Stimulated activated CD4-positive, alpha-beta T cell treated with anti-CD3 and anti-CD28 coated beads, Interleukin-1b, Interleukin-23, amount 100 ng/mL, for 24 hours (primary cell): Measurements from ENCODE around the gene SETX.

Experiments used
- DNase-seq, 4 experiments: peaks; one replicate each; pipeline ENCODE4 v3.0.0-alpha.2; 2020; ENCODE audit warnings: low read depth in 4 of 4, low spot score in 1 of 4

The SETX gene

DNA sequence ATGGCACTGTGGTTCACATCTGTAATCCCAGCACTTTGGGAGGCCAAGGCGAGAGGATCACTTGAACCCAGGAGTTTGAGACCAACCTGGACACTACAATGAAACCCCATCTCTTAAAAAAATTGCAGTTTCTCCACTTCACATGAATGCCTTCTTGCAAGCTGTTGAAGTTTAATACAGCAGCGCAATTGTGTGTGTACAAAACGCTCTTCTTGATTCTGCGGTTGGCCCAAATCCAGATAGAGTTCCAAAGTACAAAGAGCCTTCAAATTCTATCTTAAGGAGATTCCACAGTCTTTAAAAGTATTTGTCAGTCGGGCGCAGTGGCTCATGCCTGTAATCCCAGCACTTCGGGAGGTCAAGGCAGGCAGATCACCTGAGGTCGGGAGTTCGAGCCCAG is 9.3 kb upstream of the SETX start:
- no peak for DNase-seq

DNA sequence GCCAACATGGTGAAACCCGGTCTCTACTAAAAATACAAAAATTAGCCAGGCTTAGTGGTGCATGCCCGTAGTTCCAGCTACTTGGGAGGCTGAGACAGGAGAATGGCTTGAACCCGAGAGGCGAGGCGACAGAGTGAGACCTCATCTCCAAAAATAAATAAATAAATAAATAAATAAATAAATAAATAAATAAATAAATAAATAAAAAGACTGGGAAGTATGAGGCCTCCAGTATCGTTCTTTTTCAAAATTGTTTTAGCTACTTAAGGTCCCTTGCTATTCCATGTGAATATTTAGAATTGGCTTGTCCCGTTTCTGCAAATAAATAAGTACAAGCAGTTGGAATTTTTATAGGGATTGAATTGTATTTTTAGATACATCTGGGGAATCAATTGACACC is 3.0 kb upstream of the SETX start:
- no peak for DNase-seq

DNA sequence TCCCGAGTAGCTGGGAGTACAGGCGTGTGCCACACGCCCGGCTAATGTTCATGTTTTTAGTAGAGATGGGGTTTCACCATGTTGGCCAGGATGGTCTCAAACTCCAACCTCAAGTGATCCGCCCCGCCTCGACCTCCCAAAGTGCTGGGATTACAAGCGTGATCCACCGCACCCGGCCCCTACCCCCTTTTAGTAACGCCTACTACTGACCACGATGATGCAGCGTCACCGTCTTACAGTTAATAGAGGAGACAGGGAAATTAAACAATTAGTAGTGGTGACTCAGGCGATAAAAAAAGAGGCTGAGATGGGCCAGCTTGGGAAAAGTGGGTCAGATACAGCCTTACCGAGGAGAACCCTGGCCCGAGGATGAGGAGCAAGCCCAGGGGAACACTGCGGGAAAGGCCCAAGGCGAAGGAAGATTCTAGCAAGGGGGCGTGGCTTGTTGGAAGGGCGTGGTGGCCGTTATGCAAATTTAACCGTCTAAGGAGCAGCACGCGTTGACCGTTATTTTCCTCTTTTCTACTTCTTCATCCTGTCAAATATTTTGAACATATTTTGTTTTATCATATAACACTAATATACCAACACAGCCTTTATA is 1.6 kb upstream of the SETX start:
- no peak for DNase-seq

DNA sequence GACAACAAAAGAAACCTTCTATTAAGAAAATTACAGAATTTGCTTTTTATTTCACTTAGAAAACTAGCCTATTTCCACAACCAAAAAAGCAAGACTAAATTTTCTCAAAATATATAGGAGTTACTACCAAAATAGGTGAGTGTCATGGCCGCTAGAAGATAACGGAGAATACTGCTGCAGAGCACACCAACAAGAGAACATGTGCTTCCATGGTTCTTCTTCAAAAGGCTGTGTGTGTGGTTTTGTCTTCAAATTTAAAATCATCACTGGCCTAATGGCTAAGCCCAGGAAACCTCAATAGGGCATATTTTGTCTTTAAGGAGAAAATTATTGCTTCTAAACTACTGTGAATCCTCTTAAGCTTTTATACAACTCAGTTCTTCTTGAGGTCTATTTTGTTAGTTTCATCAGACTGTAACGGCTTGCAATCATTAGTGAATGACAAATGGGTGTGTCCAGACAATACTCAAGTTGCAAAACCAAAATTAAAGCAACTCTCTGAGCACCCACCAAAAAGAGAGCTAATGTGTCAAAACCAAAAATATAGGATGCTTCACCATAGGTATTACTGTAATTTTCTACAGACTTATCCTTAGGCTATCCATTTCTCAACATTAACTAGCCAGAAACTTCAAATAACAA is 3.3 kb downstream of the SETX start:
- DNase-seq = no peak

DNA sequence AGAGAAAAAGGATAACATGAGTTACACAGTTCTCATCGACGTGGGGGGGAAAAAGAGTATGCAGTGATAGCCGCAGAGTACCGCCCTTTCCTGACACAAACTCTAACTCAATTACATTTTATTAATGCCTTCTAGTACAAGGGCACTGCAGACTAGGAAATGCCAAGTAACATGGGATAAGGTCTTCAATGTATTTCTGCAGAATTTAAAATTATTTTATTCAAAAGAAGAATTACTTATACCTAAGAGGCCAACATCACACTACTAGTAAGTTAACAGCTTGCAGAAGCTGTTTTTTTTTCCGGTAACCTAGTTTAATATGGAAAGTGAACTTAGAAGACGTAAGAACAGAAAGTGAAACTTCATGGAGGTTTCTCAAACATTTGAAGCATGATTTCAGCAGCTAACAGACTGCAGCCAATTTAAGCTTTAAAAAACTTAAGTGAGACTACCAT is 3.9 kb downstream of the SETX start:
- no peak for DNase-seq

DNA sequence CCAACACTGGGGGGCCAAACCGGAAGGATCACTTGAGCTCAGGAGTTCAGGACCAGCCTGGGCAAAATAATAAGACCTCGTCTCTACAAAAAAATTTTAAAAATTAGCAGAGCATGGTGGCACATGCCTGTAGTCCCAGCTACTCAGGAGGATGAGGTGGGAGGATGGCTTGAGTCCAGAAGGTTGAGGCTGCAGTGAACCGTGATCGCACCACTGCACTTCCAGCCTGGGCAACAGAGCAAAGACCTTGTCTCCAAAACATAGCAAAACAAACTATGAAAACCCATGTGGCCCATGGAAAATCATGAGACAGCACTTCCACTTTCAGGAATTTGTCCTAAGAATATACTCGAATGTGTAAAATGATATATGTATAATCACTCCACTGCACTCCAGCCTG is 6.1 kb downstream of the SETX start:
- DNase-seq = no peak

DNA sequence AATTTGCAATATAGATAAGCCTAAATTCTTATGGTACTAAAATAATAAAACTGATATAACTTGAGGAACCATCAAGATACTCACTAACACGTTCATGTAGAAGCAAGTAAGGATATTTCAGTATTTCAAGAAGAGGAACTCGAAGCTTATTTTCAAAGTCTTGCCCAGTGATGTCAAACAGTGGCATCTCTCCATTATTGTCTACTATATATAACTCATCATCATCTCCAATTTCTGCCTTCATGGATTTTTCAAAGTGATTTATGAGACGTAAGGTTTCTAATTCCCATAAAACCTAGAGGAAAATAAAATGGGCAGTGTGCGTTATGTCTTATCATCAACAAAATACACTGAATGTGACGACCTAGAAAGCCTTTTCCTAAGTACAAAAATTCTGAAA is 8.6 kb downstream of the SETX start:
- no peak for DNase-seq

DNA sequence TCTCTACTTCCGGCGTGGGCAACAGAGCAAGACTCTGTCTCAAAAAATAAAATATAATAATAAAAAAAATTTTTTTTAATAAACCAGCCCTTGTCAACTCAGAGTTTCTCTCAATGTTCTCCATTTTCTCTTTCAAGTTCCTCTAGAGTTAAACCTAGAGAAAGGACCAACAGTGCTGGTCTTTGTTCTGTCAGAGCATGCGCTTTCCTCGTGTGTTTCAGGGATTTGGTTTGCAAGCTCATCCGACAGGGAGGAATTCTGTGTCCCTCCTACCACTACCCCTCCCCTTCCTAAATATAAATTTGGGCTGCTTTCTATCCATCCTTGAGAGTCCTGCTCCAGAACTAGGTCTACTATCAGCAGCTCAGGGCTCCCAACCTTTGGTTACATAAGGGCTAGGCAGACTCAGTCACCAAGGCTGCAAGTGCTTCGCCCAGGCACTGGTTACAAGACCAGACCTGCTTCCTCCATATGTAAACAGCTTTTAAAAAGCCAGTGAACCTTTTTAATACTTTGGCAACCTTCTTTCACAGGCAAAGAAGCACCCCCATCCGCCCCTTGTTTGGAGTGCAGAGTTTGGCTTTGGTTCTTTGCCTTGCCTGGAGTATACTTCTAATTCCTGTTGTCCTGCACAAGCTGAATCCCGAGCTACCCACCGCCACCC is 13.5 kb downstream of the SETX start:
- DNase-seq = no peak

DNA sequence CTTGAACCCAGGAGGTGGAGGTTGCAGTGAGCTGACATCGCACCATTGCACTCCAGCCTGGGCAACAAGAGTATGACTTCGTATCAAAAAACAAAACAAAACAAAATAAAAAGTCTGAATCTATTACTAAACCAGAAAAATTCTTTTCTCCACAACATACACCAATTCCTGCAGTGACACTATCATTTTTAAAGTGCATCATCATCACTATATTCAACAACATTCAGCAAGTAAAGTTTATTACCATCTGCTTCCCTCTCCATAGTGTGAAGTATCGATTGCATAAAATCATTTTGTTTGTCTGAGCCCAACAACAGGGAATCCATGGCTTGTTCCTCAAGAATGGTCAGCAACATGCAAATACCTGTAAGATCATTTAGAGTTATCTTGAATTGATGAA is 20.4 kb downstream of the SETX start:
- no peak for DNase-seq

DNA sequence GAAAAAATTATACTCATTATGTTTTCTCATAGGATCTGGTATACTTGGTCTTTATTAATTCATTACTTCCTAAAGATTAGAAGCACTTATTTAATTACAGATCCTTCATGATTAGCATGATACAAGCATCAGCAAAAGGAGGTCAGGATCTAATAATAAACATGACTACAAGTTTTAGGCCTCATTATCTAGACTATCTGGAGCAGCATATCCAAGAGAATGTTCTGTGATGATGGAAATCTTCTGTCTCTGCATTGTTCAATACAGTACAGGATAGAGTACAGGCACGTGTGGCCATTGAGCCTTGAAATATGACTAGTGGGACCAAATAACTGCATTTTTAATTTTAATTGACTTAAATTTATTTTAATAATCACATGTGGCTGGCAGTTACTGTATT is 21.2 kb downstream of the SETX start:
- no peak for DNase-seq

DNA sequence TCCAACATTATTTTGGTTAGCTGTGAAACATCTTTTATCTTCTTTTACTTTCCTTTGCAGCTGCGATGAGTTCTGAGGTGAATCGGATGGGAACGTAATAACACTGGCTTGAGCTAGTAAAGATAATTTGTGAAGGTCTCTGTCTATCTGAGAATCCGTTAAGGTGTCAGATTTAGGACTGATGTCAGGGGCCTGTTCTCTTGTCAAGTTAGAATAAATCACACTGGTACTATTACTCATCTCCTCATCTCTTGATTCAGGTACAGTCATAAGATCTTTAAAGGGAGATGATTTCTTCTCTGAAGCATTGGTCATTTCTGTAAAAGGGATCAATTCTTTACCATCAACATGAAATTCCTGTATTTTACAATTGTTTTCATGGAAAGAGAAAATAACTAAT is 26.2 kb downstream of the SETX start:
- no peak for DNase-seq

DNA sequence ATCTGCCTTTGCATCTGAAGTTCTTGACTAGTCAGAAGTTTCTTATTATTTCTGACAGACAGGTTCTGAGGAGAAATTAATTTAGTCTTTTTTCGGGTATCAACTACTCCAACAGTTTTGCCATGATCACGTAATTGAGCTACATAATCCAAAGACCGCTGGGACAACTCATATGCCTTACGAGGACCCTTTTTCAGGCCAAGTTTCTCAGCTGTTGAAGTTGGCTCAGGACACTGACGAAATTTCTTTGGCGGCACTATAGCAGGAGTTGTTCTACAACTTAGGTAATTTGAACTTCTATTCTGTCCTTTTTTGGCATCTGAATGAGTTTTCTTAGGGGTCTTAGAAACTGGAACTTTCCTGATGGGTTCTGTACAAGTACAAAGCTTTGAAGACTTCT is 27.2 kb downstream of the SETX start:
- DNase-seq = no peak

DNA sequence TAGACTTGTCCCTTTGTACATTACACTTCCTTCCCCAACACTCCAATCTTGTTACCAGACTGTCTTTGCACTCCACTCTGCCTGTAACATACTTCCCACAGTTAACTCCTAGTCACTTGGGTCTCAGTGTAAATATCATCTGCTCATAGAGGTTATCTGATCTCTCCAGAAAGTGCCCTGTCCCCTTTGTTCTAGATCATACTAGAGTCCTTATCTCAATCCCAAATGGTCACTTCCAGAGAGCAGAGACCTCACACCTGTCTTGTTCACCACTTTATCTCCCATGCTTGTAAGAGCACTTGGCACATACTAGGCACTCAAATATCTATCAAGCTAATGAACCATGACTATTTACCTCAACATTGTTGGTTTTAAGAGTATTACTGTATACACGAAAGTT is 30.4 kb downstream of the SETX start:
- no peak for DNase-seq

DNA sequence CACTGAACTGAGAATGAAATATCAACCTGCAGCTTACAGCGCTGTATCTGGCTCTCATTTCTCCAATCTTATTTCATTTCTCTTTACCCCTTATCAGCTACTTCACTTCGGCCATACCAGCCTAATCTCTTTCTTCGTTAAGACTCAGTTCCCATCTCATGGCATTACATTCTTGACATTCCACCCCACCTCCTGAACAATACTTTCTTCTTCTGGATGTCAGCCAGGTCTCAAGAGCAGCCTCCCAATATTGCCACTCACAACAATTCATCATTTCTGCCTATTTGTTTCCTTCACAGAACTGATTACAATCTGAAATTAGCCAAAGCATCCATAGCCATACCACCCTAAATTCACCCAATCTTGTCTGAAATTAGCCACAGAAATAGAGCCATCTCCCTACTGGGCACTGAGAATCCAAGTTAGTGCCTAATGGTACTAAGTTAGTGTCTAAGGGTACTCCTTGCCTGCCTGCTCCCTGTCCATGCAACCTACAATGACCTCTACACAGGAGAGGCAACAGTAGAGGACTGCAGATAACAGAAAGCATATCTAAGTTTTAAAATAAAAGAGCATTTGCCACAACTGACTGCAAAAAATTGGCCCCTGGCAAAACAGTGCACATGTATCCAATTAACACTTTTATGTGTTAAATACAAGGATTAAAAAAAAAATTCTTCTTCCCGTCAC is 35.2 kb downstream of the SETX start:
- DNase-seq = no peak

DNA sequence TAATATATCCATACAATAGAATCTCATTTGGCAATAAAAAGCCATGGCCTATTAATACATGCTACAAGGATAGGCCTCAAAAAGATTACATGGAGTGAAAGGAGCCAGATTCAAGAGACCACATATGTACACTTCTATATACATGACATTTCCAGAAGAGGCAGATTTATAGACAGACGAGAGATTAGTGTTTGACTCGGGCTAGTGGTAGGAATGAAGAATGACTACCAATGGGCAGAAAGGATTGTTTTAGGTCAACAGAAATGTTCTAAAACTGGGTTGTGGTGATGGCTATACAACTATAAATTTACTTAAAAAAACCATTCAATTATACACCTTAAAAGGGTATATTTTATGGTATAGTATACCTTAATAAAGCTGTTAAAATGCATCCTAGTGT is 41.9 kb downstream of the SETX start:
- no peak for DNase-seq

DNA sequence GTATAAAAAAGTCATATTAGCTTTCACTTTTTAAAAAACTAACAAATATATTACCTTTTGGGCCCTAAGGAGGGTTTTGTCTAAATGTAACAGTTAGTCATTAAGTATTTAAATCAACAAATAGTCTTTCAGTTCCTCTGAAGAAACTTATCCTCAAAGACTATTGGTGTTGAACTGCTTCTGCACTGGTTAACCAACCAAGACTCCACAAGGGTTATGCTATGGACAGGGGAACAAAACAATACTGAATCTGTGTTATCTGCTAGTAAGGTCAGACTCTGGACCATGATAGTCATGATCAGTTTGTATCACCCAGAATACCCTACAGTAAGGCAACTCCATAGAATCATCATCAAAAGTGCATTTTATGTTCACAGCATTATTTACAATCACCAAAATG is 42.4 kb downstream of the SETX start:
- no peak for DNase-seq

DNA sequence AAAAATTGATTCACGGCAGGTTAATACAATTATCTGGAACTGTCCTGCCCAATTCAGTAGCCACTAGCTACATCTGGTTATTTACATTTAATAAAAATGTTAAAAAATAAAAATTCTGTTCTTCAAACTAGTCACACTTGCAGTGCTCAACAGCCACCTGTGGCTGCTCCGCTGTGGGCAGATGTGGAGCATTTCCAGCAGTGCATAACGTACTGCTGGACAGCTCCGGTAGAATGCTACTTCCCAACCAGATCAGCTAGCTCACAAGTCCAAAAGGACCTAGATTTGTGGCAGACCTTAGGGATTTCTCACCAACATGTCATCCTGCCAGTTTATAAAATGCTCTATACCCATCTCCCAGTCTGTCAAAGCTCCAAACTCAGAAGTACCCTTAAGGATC is 42.8 kb downstream of the SETX start:
- DNase-seq = no peak

DNA sequence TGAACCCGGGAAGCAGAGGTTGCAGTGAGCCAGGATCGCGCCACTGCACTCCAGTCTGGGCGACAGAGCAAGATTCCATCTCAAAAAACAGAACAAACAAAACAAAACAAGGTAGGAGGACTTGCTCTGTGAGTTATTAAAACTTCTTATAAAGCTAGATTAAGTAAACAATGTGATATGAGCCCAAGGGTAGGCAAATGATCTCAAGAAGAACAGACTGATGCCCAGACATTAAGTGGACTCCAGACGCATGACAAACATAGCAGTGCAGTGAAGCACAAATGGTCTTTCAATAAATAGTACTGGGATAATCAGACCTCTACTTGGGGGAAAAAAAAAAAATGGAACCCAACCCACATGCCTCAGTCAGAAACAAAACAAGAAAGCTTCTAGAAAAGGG is 45.7 kb downstream of the SETX start:
- DNase-seq = no peak

DNA sequence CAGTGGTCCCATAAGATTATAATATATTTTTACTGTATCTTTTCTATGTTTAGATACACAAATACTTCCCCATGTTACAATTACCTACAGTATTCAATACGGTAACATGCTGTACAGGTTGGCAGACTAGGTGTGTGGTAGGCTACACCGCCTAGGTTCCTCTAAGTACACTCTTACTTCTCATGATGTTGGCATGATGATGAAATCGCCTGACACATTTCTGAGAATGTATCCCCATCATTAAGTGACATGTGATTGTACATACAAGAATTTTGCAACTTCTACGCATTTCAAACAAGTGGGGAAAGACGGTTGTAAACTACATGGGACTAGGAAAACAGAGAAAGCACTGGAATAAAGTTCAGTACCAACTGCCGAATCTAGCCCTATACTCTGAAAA is 53.3 kb downstream of the SETX start:
- no peak for DNase-seq

DNA sequence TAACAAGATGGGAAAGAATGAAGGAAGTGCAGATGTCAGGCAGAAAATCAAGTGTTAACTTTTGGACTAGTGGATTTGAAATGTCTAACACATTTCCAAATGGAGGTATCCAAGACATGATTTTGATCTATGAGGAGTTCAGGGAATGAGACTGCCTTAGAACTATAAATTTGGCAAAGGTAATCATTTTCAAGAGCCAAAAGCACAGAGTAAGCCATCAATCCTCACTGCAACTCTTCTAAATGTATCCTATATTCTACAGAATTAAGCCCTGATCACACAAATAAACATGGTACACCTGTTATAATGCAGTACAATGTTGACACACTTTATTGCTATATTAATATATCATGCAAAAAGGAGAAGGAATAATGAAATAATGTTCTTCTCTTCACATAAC is 55.6 kb downstream of the SETX start:
- DNase-seq = no peak

DNA sequence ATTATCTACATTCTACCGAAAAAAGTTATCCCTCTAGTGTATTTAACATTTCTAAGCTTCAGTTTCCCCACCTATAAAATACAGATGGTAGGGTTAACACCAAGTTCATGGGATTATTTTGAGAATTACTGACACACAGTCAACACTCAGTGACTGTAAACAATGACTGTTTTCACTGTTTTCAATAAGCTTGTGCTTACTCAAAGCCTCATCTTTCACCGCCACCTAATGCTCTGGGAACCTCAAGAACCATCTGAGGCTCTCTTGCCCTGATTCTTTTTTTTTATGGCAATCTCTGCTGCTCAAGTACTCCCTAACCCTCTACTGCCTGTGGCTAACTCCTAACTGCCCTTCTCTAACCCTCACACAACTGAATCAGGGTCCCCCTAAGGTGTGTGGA is 59.6 kb downstream of the SETX start:
- no peak for DNase-seq

DNA sequence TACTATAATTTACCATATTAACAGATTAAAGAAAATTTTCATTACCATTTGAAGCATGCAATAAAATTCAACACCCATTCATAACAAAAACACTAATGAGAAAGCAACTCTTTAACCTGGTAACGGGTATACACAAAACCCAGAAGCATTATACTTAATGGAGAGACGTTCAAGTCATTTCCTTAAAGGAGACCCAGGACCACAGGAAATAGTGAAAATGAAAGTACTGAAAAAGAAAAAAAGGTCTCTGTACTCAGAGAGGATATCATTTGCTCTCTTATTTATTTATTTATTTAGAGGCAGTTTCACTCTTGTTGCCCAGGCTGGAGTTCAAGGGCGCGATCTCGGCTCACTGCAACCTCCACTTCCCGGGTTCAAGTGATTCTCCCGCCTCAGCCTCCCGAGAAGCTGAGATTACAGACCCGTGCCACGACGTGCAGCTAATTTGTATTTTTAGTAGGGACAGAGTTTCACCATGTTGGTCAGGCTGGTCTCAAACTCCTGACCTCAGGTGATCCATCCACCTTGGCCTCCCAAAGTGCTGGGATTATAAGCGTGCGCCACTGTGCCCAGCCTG is 61.6 kb downstream of the SETX start:
- no peak for DNase-seq
